ENCODE measurements around the gene DGKH.
"Not testable (repeated sequence)": the region's sequence is repeated elsewhere in the genome, so short reads cannot be mapped to it uniquely, and the experiment has no call there.

The DGKH gene

GRCh38 chr13:42068886-42069285, 20.4 kb downstream of the DGKH start:
- Mint-ChIP-seq H3K9me3 (no peaks in the 10 kb centered on the region), H3K4me1 (ENCODE audit: low read depth in 2 of 2) (peaks cover 7 to 8% of the 10 kb centered on the region in 2 donors), H3K36me3 (ENCODE audit: insufficient read depth) (no peaks in the 10 kb centered on the region), H3K27ac (no peak overlapping the region), H3K4me3 (no peak overlapping the region), H3K27me3 (no peaks in the 10 kb centered on the region)
- no peak for ATAC-seq (replicated peaks)
- DNase-seq = no peak

DNA sequence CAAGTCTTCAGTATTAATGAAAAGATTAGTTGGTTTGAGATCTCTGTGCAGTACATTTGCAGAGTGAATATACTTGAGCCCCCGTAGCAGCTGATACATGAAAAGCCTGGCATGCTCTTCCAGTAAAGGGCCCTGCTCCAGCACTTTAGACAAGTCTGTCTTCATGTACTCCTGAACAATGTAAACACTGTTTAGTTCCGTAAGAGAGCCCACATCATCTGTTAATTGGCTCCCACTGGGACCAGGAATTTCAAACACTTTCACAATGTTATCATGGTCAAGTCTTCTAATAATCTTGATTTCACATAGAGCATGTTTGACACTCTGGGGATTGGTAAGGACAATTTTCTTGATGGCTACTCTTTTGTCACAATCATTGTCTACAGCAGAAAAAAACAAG, 22.2 kb downstream of the DGKH start:
- not testable (repeated sequence) for H3K36me3 Mint-ChIP-seq (ENCODE audit: insufficient read depth); H3K27me3 Mint-ChIP-seq; H3K4me3 Mint-ChIP-seq; DNase-seq; H3K4me1 Mint-ChIP-seq (ENCODE audit: low read depth in 2 of 2); ATAC-seq (replicated peaks); H3K9me3 Mint-ChIP-seq; H3K27ac Mint-ChIP-seq

- not testable (repeated sequence) for H3K27ac Mint-ChIP-seq; H3K9me3 Mint-ChIP-seq; H3K27me3 Mint-ChIP-seq; DNase-seq; H3K36me3 Mint-ChIP-seq (ENCODE audit: insufficient read depth); ATAC-seq (replicated peaks); H3K4me3 Mint-ChIP-seq
- peaks cover 6 to 12% of the 10 kb centered on the region in 2 donors for H3K4me1 Mint-ChIP-seq (ENCODE audit: low read depth in 2 of 2)
Measured at GRCh38 chr13:42071179-42071578, 22.7 kb downstream of the DGKH start.

- Mint-ChIP-seq H3K4me1 (ENCODE audit: low read depth in 2 of 2) (peaks cover 6 to 12% of the 10 kb centered on the region in 2 donors), H3K4me3 (no peak overlapping the region), H3K9me3 (no peaks in the 10 kb centered on the region), H3K27me3 (no peaks in the 10 kb centered on the region), H3K27ac (peak overlapping the region in 1 of 2 donors; percentile 32), H3K36me3 (ENCODE audit: insufficient read depth) (no peaks in the 10 kb centered on the region)
- ATAC-seq (replicated peaks) = peak; percentile 51
- no peak for DNase-seq
Measured at GRCh38 chr13:42071672-42072419, 23.4 kb downstream of the DGKH start.

DNA sequence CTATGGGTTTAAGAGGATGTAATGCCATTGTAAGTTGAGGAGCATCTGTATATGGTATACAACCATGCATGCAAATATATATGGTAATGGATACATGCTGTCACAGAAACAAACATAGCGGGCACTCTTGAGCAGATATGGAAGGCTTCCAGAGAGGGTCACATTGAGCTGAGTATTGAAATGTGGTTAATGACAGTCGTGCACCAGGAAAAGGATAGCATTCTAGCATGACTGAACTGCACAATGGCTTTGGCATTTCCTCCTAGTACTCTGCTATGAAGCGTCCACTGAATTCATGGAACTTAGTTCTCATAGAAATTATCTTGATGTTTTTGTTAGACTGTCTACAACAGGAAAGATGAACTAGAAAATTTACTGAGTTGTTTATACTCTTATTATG, 25.2 kb downstream of the DGKH start:
- DNase-seq (no peak), ATAC-seq (replicated peaks) (no peak)
- Mint-ChIP-seq H3K27me3 (no peaks in the 10 kb centered on the region), H3K4me1 (ENCODE audit: low read depth in 2 of 2) (peaks cover 6 to 12% of the 10 kb centered on the region in 2 donors), H3K9me3 (no peaks in the 10 kb centered on the region), H3K36me3 (ENCODE audit: insufficient read depth) (no peaks in the 10 kb centered on the region), H3K4me3 (no peak overlapping the region), H3K27ac (no peak overlapping the region)

DNA sequence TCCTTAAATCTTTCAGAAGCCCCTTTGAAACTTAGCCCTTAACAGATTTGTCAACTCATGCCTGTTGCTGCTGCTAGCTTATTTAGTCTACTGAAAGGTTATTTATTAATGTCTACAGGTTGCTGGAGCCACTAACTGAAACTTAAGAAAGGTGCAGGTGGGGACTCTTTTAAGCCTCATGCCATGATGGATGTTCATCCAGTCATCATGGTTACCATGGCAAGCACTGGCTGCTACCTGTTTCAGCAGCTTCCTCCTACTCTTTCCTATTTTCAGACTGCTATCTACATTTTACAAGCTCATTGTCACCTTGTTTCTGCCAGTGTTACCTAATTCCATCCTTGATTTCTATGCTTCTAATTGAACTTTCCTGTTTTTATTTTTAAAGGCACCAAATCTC, 27.1 kb downstream of the DGKH start:
- no peaks in the 10 kb centered on the region for H3K36me3 Mint-ChIP-seq (ENCODE audit: insufficient read depth)
- no peak for ATAC-seq (replicated peaks)
- H3K4me1 Mint-ChIP-seq (ENCODE audit: low read depth in 2 of 2) = peaks cover 5 to 6% of the 10 kb centered on the region in 2 donors
- no peak overlapping the region for H3K27ac Mint-ChIP-seq
- no peak overlapping the region for H3K4me3 Mint-ChIP-seq
- no peak for DNase-seq
- H3K27me3 Mint-ChIP-seq = no peaks in the 10 kb centered on the region
- no peaks in the 10 kb centered on the region for H3K9me3 Mint-ChIP-seq

DNA sequence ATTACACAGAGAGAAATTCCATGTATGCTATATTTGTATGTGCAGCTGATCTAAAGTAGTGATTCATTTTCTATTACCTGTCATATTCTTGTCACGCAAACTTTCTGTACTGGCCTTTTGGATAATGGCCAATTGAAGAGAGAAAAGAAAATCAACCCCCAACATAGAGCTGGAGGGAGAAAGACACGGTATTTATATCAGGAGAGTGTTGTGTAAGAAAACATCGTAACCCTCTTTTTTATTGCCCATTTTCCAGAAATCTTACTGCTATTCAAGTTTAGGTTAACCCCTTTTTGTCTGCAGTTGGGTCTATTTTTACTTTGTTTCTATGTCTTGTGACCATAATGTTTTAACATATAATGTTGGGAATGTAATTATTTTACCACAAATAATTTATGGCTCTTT, 27.9 kb downstream of the DGKH start:
- DNase-seq = no peak
- ATAC-seq (replicated peaks) = no peak
- Mint-ChIP-seq H3K27ac (no peak overlapping the region), H3K36me3 (ENCODE audit: insufficient read depth) (no peaks in the 10 kb centered on the region), H3K27me3 (no peaks in the 10 kb centered on the region), H3K4me1 (ENCODE audit: low read depth in 2 of 2) (peaks cover 5 to 6% of the 10 kb centered on the region in 2 donors), H3K9me3 (no peaks in the 10 kb centered on the region), H3K4me3 (no peak overlapping the region)

DNA sequence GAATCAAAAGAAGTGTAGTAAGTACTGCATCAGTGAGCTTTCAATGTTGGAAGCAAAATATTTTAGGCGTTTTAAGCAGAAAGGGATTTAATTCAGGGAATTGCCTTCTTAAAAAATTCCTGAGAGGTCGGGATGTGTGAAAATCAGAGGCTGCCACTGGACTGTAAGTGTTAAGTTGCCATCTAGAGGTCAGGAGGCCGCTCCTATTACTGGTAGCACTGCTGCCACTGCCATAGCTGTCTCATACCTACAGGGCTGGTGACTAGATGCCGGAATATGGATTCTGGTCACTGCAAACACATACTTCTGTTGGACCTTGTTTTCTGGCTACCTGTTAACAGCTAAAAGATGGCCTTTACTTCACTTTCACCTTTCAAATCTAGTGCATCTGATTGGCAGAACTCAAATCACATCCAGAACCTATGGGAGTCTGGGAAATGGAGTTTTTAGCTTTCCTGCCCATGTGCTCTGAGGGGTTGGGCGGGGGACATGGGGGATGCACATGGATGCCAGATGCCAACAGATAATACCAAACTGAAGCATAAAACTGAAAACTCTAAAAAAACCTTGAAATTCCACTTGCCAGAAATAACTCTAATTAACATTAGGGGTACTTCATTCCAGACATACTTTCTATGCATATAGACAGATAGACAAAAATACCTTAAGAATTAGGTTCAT, 29.8 kb downstream of the DGKH start:
- Mint-ChIP-seq H3K36me3 (ENCODE audit: insufficient read depth) (no peaks in the 10 kb centered on the region), H3K9me3 (no peaks in the 10 kb centered on the region), H3K4me3 (no peak overlapping the region), H3K4me1 (ENCODE audit: low read depth in 2 of 2) (peaks cover 0 to 9% of the 10 kb centered on the region in 2 donors), H3K27me3 (no peaks in the 10 kb centered on the region), H3K27ac (no peak overlapping the region)
- no peak for DNase-seq
- ATAC-seq (replicated peaks) = no peak

- no peaks in the 10 kb centered on the region for H3K36me3 Mint-ChIP-seq (ENCODE audit: insufficient read depth)
- H3K4me3 Mint-ChIP-seq = peak overlapping the region; percentile 36 to 77
- DNase-seq = no peak
- H3K4me1 Mint-ChIP-seq (ENCODE audit: low read depth in 2 of 2) = peaks cover 3 to 10% of the 10 kb centered on the region in 2 donors
- H3K9me3 Mint-ChIP-seq = no peaks in the 10 kb centered on the region
- H3K27me3 Mint-ChIP-seq = no peaks in the 10 kb centered on the region
- ATAC-seq (replicated peaks) = no peak
- peak overlapping the region; percentile 39 to 95 for H3K27ac Mint-ChIP-seq
Measured at GRCh38 chr13:42083138-42083770, 34.8 kb downstream of the DGKH start.

DNA sequence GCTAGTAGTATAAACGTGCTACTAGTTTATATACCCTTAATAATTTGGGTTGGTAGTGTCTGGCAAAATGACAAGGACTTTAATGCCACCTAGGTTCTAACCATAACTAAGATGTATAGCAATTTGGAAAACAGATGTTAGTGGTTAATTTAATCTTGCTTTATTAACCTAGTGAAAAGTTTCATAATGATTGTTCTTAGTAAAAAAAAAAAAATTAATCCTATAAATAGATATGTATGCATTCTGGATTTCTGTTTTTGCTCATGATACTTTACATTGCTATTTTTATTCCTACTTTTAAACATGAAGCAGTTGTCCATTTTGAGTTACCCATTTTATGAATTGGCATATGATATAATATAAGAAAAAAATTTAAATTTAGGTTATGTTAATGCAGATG, 36.3 kb downstream of the DGKH start:
- no peaks in the 10 kb centered on the region for H3K27me3 Mint-ChIP-seq
- no peak for DNase-seq
- H3K27ac Mint-ChIP-seq = no peak overlapping the region
- peaks cover 3 to 10% of the 10 kb centered on the region in 2 donors for H3K4me1 Mint-ChIP-seq (ENCODE audit: low read depth in 2 of 2)
- no peak for ATAC-seq (replicated peaks)
- H3K36me3 Mint-ChIP-seq (ENCODE audit: insufficient read depth) = no peaks in the 10 kb centered on the region
- H3K4me3 Mint-ChIP-seq = no peak overlapping the region
- H3K9me3 Mint-ChIP-seq = no peaks in the 10 kb centered on the region

GRCh38 chr13:42086582-42086981, 38.1 kb downstream of the DGKH start:
- Mint-ChIP-seq H3K36me3 (ENCODE audit: insufficient read depth) (no peaks in the 10 kb centered on the region), H3K27me3 (no peaks in the 10 kb centered on the region), H3K4me3 (no peak overlapping the region), H3K9me3 (no peaks in the 10 kb centered on the region), H3K27ac (no peak overlapping the region), H3K4me1 (ENCODE audit: low read depth in 2 of 2) (peaks cover 5 to 10% of the 10 kb centered on the region in 2 donors)
- ATAC-seq (replicated peaks) = no peak
- DNase-seq = no peak

- Mint-ChIP-seq H3K9me3 (no peaks in the 10 kb centered on the region), H3K4me1 (ENCODE audit: low read depth in 2 of 2) (peaks cover 0 to 9% of the 10 kb centered on the region in 2 donors), H3K4me3 (no peak overlapping the region), H3K27ac (no peak overlapping the region), H3K27me3 (no peaks in the 10 kb centered on the region), H3K36me3 (ENCODE audit: insufficient read depth) (no peaks in the 10 kb centered on the region)
- no peak for ATAC-seq (replicated peaks)
- DNase-seq = no peak
Measured at GRCh38 chr13:42094516-42095040, 46.1 kb downstream of the DGKH start.

DNA sequence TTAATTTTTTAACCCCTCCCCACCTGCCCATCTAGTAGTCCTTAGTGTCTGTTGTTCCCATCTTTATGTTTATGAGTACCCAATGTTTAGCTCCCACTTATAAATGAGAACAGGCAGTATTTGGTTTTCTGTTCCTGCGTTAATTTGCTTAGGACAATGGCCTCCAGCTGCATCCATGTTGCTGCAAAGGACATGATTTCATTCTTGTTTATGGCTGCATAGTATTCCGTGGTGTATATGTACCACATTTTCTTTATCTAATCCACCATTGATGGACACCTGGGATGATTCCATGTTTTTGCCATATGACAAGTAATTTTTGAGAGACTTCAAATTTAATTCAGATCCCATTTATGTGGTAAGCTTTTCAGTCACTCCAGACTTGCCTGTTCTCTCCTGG, 47.8 kb downstream of the DGKH start:
- not testable (repeated sequence) for H3K27me3 Mint-ChIP-seq; H3K27ac Mint-ChIP-seq; H3K9me3 Mint-ChIP-seq; H3K4me3 Mint-ChIP-seq; H3K4me1 Mint-ChIP-seq (ENCODE audit: low read depth in 2 of 2); H3K36me3 Mint-ChIP-seq (ENCODE audit: insufficient read depth); DNase-seq; ATAC-seq (replicated peaks)
